Pons (tissue), 1 donor: ENCODE data around the gene PHLDB2.

ENCODE experiments used
- DNase-seq: peaks from one replicate; pipeline ENCODE4 v3.0.0-alpha.2; 2016; ENCODE audit warnings: low spot score

Gene PHLDB2

GRCh38 chr3:111999484-112000324 lies 140.6 kb downstream of the PHLDB2 start:
- no peak for DNase-seq

- DNase-seq: no peak
Observed at GRCh38 chr3:112000367-112000771, 141.3 kb downstream of the PHLDB2 start.

DNA sequence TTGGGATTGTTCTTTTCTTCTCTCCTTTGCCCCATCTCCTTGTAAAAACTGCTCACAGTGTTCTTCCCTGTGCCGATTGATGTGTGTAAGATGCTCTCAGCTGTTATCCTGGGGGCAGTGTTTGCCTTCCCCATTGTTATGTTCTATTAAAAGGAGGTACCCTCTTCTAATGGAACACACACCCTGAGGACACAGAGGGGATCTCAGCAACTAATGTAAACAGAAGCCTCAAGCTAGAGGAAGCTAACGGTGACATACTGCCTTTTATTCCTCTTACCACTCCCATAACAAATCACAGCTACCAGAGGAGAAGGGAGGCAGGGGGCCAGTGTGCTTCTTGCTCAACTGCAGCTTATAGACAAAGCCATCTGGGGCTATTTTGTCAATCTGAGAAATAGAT lies 141.9 kb downstream of the PHLDB2 start:
- no peak for DNase-seq

DNA sequence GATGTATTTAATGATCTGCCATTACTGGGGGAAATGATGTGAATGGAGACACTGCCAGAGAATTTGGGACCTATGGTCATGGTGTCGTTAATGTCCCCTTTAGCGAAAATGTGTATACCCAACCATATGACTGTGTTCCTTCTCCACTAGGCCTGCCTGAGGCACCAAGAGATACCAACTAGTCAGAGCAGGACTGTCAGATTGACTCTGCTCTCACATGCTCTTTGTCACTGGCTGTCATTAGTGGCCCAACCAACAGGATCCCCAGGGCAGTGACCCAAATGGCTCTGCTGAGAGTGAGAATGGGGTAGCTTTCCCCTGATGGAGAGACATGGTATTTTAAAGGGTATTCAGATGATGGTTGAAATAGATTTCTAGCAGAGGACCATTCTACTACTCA lies 142.5 kb downstream of the PHLDB2 start:
- DNase-seq: no peak

DNA sequence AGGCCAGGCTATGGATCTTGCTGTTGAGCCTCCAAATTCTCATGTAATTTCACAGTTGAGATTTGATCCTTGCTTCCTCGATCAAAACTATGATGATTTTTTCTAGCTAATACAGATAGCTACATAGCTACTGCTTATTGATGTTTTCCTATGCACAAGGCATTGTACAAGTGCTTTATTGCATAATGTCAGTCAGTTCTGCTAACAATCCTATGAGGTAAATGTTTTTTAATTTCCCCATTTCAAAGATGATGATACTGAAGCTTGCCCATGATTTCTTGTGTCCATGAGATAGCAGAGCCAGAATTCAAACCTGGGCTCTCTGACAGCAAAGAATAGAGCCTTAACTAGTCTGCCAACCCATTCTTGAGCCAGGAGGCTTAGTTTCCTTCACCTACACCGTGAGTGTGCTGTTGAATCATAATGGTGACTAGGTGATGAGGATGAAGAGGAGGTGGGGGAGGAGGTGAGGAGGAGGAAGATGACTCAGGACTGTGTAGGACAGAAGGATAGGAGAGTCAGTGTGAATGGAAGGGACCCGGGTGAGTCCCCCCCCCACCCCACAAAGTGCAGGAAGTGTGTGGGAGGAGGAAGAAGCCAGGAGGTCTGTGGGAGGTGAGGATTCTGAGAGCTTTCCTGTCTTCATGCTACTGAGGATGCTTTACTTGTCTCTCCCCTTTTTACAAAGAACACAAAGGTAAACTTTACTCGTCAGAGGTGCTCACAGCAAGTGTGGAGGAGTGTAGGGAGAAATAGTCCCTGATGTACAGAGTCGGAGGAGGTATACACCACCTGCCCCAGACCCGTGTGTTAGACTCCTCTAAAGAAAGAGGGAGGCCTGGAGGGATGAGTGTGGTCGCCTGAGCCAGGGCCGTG lies 143.3 kb downstream of the PHLDB2 start:
- no peak for DNase-seq

DNA sequence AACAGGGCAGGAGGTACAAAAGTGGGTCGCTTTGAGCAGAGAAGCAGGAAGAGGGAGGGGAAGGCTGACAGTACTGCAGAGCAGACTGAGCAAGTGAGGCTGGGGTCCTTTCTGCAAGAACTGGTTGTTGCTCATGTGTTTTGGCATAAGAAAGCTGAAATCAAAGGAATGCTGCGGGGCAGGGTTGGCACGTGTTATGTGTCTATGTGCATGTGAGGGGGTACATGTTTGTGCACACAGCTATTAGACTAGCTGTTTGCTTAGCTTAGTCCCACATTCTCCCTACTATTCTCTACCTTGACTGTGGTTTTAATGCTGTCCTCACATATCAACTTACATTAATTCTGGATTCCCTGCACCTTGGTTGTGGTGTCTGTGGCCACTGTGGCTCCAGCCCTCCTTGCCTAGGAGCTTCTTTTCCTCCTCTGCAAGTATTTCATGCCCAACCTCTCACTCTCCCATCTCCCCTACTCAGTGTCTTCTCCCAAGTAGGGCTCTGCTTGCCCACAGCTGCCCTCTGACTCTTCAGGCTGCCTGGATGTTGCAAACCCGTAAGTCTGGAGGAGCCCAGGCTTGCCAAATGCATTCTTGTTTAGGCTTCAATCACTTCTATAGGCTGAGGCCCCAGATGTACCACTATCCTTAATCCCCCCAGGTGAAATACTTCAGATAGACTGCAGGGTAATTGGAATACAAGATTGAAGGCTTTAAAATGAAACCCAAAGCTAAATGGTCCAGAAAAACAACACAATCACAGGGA lies 144.4 kb downstream of the PHLDB2 start:
- DNase-seq: no peak

DNA sequence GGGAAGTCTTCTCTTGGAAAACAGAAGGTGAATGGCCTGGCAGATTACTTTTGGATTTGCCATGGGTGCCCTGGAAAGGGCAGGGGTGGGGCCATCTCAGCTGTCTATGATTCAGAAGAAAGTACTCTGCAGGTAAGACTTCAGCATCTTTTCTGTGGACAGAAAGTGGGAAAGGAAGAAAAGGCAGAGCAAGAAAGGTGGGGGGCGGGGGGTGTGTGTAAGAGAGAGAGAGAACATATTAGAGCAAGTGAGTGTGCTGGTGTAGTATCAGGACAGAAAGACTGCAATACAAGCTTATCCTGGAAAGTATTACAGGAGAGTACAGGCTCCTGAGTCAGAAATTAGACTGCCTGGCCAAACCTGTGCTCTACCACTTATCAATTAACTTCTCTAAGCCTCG lies 145.1 kb downstream of the PHLDB2 start:
- DNase-seq: no peak

GRCh38 chr3:112004669-112005068 lies 145.6 kb downstream of the PHLDB2 start:
- DNase-seq: no peak

- no peak for DNase-seq
Observed at GRCh38 chr3:112005091-112005672, 146.1 kb downstream of the PHLDB2 start.

DNA sequence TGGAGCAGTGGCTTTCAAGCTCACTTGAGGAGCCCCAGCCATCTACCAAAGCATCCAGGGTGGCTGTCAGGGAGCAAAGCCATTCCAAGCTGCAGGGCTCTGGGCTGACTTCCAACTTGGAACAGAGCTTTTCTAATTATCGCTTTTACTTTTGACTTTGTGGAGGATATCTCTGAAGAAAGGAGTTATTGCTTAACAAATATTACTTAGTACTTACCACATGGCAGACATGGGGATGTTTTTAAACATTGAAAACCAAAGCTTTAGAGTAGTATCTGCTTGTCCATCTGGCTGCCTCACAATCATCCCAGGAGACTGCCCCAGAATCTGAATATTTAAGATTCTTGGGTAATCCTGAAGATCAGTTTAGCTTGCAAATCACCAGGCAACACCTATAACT lies 148.6 kb downstream of the PHLDB2 start:
- DNase-seq: no peak

DNA sequence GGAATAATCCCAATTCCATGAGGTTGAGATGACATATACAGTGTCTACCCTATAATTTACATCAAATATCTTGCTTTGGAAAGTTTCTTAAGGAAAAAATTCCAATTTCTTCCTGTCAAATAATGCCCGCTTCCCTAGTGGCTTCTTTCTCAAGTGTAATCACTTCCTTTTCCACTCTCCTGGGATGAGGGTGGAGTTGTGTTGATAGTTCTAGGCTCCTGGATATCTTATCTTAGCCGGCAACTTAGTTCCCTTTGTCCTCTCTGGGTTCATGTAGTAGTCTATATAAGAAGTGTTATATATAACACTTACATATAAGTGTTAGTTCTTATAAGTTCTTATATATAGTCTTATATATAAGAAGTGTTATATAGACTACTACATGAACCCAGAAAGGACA lies 150.6 kb downstream of the PHLDB2 start:
- no peak for DNase-seq

DNA sequence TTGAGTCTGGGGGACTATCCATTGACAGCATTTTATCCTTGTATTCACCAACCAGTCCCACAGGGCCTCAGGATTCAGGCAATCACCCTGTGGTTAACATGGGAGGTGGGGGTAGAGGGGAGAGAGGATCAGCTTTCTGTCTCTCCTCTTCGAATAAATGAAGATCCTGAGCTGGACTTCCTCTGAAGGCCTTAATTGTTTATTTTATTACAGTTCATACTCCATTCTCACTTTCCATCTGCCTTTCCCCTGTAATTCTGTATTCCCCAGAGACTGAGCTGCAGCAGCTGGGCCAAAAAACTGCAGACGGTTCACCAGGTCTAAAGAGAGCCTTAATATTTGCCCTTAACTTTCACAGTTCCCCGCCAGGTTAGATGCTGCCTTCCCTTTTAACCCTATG lies 151.6 kb downstream of the PHLDB2 start:
- DNase-seq: no peak

DNA sequence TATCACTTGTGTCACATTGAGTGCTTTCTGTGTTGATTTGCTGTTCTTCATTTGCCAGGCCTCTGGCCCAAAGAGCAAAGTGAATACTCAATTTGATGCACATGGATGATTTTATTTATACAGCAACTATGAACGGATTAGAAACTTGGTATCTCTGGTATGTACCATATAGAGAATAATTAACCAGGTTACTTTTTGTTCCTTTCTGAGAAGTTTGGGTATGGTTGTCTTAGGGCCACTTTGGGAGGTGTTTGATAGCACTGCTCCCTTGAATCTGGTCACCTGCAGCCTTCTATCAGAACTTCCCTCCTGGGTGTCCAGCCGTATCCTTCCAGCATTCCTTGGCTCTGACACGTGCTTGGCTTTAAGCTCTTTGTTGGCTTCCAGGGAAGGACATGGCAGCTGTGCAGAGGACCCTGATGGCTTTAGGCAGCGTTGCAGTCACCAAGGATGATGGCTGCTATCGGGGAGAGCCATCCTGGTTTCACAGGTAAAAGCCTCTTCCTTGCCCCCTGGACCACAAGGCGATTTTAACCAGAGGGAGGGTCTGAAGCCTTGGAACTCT lies 152.4 kb downstream of the PHLDB2 start:
- DNase-seq: no peak

GRCh38 chr3:112012205-112012992 lies 153.3 kb downstream of the PHLDB2 start:
- no peak for DNase-seq

GRCh38 chr3:112013058-112013783 lies 154.2 kb downstream of the PHLDB2 start:
- DNase-seq: peak; percentile 85

DNA sequence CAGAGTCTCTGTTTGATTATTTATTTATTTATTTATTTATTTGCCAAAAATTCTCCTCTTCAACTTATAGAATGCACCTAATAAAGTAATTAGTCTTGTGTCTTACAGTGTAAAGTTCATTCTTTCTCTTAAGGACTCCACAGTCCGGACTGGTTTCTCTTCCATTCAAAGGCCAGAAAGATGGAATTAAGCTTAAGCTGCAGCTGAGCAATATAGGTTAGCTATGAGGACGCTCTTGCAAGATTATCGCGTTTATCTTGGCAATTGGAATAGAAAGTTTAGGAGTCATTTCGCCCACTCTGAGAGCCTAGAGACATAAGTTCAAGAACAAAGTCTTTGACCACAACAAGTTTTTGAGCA lies 154.7 kb downstream of the PHLDB2 start:
- no peak for DNase-seq

- DNase-seq: no peak
Observed at GRCh38 chr3:112017091-112017490, 158.0 kb downstream of the PHLDB2 start.

- DNase-seq: no peak
Observed at GRCh38 chr3:112018712-112019111, 159.6 kb downstream of the PHLDB2 start.

GRCh38 chr3:112019716-112020115 lies 160.7 kb downstream of the PHLDB2 start:
- no peak for DNase-seq

- no peak for DNase-seq
Observed at GRCh38 chr3:112020674-112021085, 161.6 kb downstream of the PHLDB2 start.
